Erythroblast (primary cell): Measurements from ENCODE around the gene PRR12.

ENCODE experiments used
- GATA1 ChIP-seq: IDR thresholded peaks from 2 replicates; pipeline ENCODE4 v1.6.1; 2011; ENCODE audit warnings: low read depth, mild to moderate bottlenecking, control low read depth, low read length, moderate library complexity
- POLR2A ChIP-seq: IDR thresholded peaks from 2 replicates; pipeline ENCODE4 v1.6.1; 2011; ENCODE audit warnings: mild to moderate bottlenecking, low read length

GRCh38 chr19:49656456-49657109 is 65.6 kb downstream of the PRR12 start:
- TF ChIP-seq POLR2A (no peak), GATA1 (no peak)
